HCT116 (cell line): ENCODE data around the gene SORCS2. TPM values are rescaled to one million over a fixed set of nuclear protein-coding genes. Genes with fewer than 3 reads are reported as not detected.

ENCODE experiments used
- ATAC-seq: fragments of 200-7000 bp; cut with Tn5 transposase; 2 replicates; pipeline ENCODE4 v1.9.1; 2020; ENCODE audit warnings: mild to moderate bottlenecking, moderate library complexity
- BruUV-seq: library from RNA; stranded (reverse); fragments of 400-500 nt; replicated peaks from 2 replicates; lab custom pipeline; 2021; lab: Mats Ljungman, UMichigan
- CTCF ChIA-PET: fragments of 300-600 bp; sonication (Branson Sonifier 250); formaldehyde crosslinking; loops from one replicate; lab custom pipeline; 2021; ENCODE audit warnings: antibody characterized with exemption; lab: Charles Lee
- POLR2A ChIA-PET: fragments of 300-600, 350-600 bp; sonication (Branson Sonifier 250); formaldehyde crosslinking; loops from one replicate; lab custom pipeline; 2021; ENCODE audit warnings: antibody characterized with exemption; lab: Charles Lee
- RAD21 ChIA-PET, 2 experiments: fragments of 300-600 bp; sonication (Branson Sonifier 250); formaldehyde crosslinking; loops; one replicate each; lab custom pipeline; 2023; ENCODE audit warnings: low total read pairs in 2 of 2; ENCODE audit not compliant: uncharacterized antibody in 2 of 2, unreplicated experiment in 2 of 2, low non-redundant PET in 1 of 2; lab: Charles Lee
- DNase-seq: peaks from one replicate; pipeline ENCODE4 v3.0.0-alpha.2; 2010; ENCODE audit warnings: low read depth, low spot score
- H2AFZ ChIP-seq: fragments of 200-600 bp; shearing (Covaris generic), sonication (generic); 2 replicates; pipeline ENCODE4 v1.6.1; 2017; ENCODE audit warnings: low read depth, mixed run types, mixed read lengths, antibody characterized with exemption, low read length; ENCODE audit not compliant: poor library complexity, severe bottlenecking
- H3K27ac ChIP-seq: 2 replicates; pipeline ENCODE4 v1.5.1; 2012; ENCODE audit warnings: low read depth, low read length
- H3K27me3 ChIP-seq: fragments of 200-600 bp; sonication (generic); 2 replicates; pipeline ENCODE4 v1.6.1; 2016; ENCODE audit warnings: mixed run types, low read length, mixed read lengths; ENCODE audit not compliant: insufficient read depth
- H3K36me3 ChIP-seq, 2 experiments: fragments of 200-500 bp in 1 of 2; fragments of 200-600 bp in 1 of 2; sonication (Bioruptor generic) in 1 of 2; sonication (generic) in 1 of 2; 2 replicates each; pipeline versions ENCODE4 v1.5.1 to v1.6.1; 2014 to 2016; ENCODE audit warnings: low read length in 2 of 2, inconsistent platforms in 1 of 2, mixed read lengths in 1 of 2, mixed run types in 1 of 2; ENCODE audit not compliant: insufficient read depth in 2 of 2, control insufficient read depth in 1 of 2
- H3K4me1 ChIP-seq, 2 experiments: fragments of 200-600 bp in 1 of 2; sonication (generic) in 1 of 2; 2 replicates each; pipeline versions ENCODE4 v1.5.1 to v1.6.1; 2012 to 2017; ENCODE audit warnings: low read length in 2 of 2, inconsistent platforms in 1 of 2, mild to moderate bottlenecking in 1 of 2, mixed read lengths in 1 of 2, mixed run types in 1 of 2, moderate library complexity in 1 of 2; ENCODE audit not compliant: insufficient read depth in 2 of 2, control insufficient read depth in 1 of 2
- H3K4me2 ChIP-seq: fragments of 200-600 bp; sonication (generic); 2 replicates; pipeline ENCODE4 v1.6.1; 2017; ENCODE audit warnings: mixed run types, low read length, mixed read lengths
- H3K4me3 ChIP-seq, 2 experiments: fragments of 200-600 bp in 1 of 2; sonication (generic) in 1 of 2; replicated peaks in 1 of 2; 2 replicates each; pipeline ENCODE4 v1.5.1; 2011 to 2016; ENCODE audit warnings: low read length in 2 of 2, control low read depth in 1 of 2, low read depth in 1 of 2, mild to moderate bottlenecking in 1 of 2, mixed read lengths in 1 of 2, mixed run types in 1 of 2
- H3K79me2 ChIP-seq: fragments of 200-600 bp; sonication (generic); 2 replicates; pipeline ENCODE4 v1.6.1; 2017; ENCODE audit warnings: mild to moderate bottlenecking, mixed run types, low read length, moderate library complexity, mixed read lengths; ENCODE audit not compliant: insufficient read depth
- H3K9ac ChIP-seq: fragments of 200-600 bp; sonication (generic); 2 replicates; pipeline ENCODE4 v1.6.1; 2016; ENCODE audit warnings: low read length, mixed read lengths
- H3K9me2 ChIP-seq: fragments of 200-600 bp; sonication (generic), shearing (Covaris generic); 2 replicates; pipeline ENCODE4 v1.6.1; 2017; ENCODE audit warnings: mixed run types, mild to moderate bottlenecking, moderate library complexity; ENCODE audit not compliant: insufficient read depth
- H3K9me3 ChIP-seq, 2 experiments: fragments of 200-500 bp in 1 of 2; fragments of 200-600 bp in 1 of 2; sonication (Bioruptor generic) in 1 of 2; sonication (generic) in 1 of 2; 2 replicates each; pipeline ENCODE4 v1.6.1; 2014 to 2017; ENCODE audit warnings: low read length in 2 of 2, mixed read lengths in 2 of 2, inconsistent platforms in 1 of 2, low read depth in 1 of 2, mild to moderate bottlenecking in 1 of 2, mixed run types in 1 of 2, moderate library complexity in 1 of 2; ENCODE audit not compliant: control insufficient read depth in 1 of 2, insufficient read depth in 1 of 2
- H4K20me1 ChIP-seq: fragments of 200-600 bp; sonication (generic), shearing (Covaris generic); 2 replicates; pipeline ENCODE4 v1.6.1; 2017; ENCODE audit warnings: mixed run types, mild to moderate bottlenecking, moderate library complexity; ENCODE audit not compliant: insufficient read depth
- EZH2phosphoT487 ChIP-seq: fragments of 200-600 bp; IDR thresholded peaks from 2 replicates; pipeline ENCODE4 v1.6.1; 2018; ENCODE audit warnings: antibody characterized with exemption, borderline replicate concordance
- JUND ChIP-seq: IDR thresholded peaks from 2 replicates; pipeline ENCODE4 v1.6.1; 2012
- RAD21 ChIP-seq: IDR thresholded peaks from 2 replicates; pipeline ENCODE4 v1.6.1; 2012; ENCODE audit warnings: low read depth, mild to moderate bottlenecking
- REST ChIP-seq: IDR thresholded peaks from 2 replicates; pipeline ENCODE4 v1.6.1; 2012; ENCODE audit warnings: low read depth
- SP1 ChIP-seq: IDR thresholded peaks from 2 replicates; pipeline ENCODE4 v1.6.1; 2012; ENCODE audit warnings: low read depth
- TCF7L2 ChIP-seq: IDR thresholded peaks from 2 replicates; pipeline ENCODE4 v1.7.0; 2011; ENCODE audit warnings: borderline replicate concordance, inconsistent platforms; ENCODE audit not compliant: insufficient read depth, insufficient read length; ENCODE audit errors: extremely low read depth
- ZNF274 ChIP-seq: fragments of 200-500 bp; sonication (Bioruptor generic); IDR thresholded peaks from 2 replicates; pipeline ENCODE4 v1.6.1; 2014; ENCODE audit warnings: mild to moderate bottlenecking, low read depth, low read length, inconsistent platforms
- intact Hi-C: fragments of 100-400 bp; cut with micrococcal nuclease; formaldehyde crosslinking; loops from 2 replicates; pipeline ENCODE4 v1.10.0; 2022
- total RNA-seq: library from RNA; stranded (reverse); gene quantifications from one replicate; pipeline ENCODE4 v1.2.1, GENCODE V29; 2021; ENCODE audit not compliant: unreplicated experiment

The SORCS2 gene
- total RNA-seq, 1 experiment from 2014 or later, result 0.37 TPM

GRCh38 chr4:7759216-7759615 is 566.9 kb downstream of the SORCS2 start:
- Histone ChIP-seq H3K9ac (no peak overlapping the region), H3K27me3 (no peaks in the 10 kb centered on the region), H3K36me3 (peaks cover 0 to 3% of the 10 kb centered on the region in 2 experiments; a peak in 1 of 4 replicates), H3K4me2 (no peak overlapping the region), H3K27ac (no peak overlapping the region), H3K9me3 (no peaks in the 10 kb centered on the region), H3K4me3 (no peak overlapping the region), H3K79me2 (no peaks in the 10 kb centered on the region), H2AFZ (no peak overlapping the region), H4K20me1 (no peaks in the 10 kb centered on the region), H3K4me1 (peaks cover 0 to 4% of the 10 kb centered on the region in 2 experiments; a peak in 1 of 4 replicates), H3K9me2 (no peaks in the 10 kb centered on the region)
- ATAC-seq, result no peak
- intact Hi-C loops, result no loop called here
- POLR2A ChIA-PET, result no interaction called here
- no peak for DNase-seq
- RAD21 ChIA-PET, result no interaction called here
- CTCF ChIA-PET, result interaction anchor here (1.6 kb wide), 1 partner anchor 43 kb away, joined by 5 read pairs; no protein-coding TSS in a partner anchor
- BruUV-seq, result no TSS peak
- no peak for TF ChIP-seq TCF7L2
- no peak for TF ChIP-seq JUND
- no peak for TF ChIP-seq REST
- no peak for TF ChIP-seq RAD21
- no peak for TF ChIP-seq EZH2phosphoT487
- no peak for TF ChIP-seq SP1
- no peak for TF ChIP-seq ZNF274
